GM23248 (cell line): ENCODE data around the gene UQCRC1. TPM values are rescaled to one million over a fixed set of nuclear protein-coding genes. Genes with fewer than 3 reads are reported as not detected.
A peak's percentile ranks its signal among the peaks of the same experiment; 100 is the strongest.
"Not testable (repeated sequence)": the region's sequence is repeated elsewhere in the genome, so short reads cannot be mapped to it uniquely, and the experiment has no call there.

Experiments
- DNase-seq: peaks from one replicate; pipeline ENCODE4 v3.0.0-alpha.2; 2015
- H2AFZ ChIP-seq: fragments of 200-600 bp; sonication (generic); 2 replicates; pipeline ENCODE4 v1.6.1; 2016; ENCODE audit warnings: antibody characterized with exemption
- H3F3A ChIP-seq: fragments of 200-600 bp; sonication (generic); 2 replicates; pipeline ENCODE4 v1.6.1; 2016; ENCODE audit warnings: mild to moderate bottlenecking, antibody characterized with exemption, mixed run types; ENCODE audit not compliant: insufficient read depth
- H3K27ac ChIP-seq: fragments of 200-600 bp; sonication (generic); 2 replicates; pipeline ENCODE4 v1.5.1; 2016; ENCODE audit warnings: mild to moderate bottlenecking
- H3K27me3 ChIP-seq: fragments of 200-600 bp; sonication (generic); replicated peaks from 2 replicates; pipeline ENCODE4 v1.6.1; 2016; ENCODE audit warnings: mild to moderate bottlenecking; ENCODE audit not compliant: insufficient read depth
- H3K36me3 ChIP-seq: fragments of 200-600 bp; sonication (generic); 2 replicates; pipeline ENCODE4 v1.6.1; 2016; ENCODE audit warnings: low read depth, mild to moderate bottlenecking
- H3K4me1 ChIP-seq: fragments of 200-600 bp; sonication (generic); 2 replicates; pipeline ENCODE4 v1.6.1; 2016; ENCODE audit warnings: mild to moderate bottlenecking; ENCODE audit not compliant: insufficient read depth
- H3K4me2 ChIP-seq: fragments of 200-600 bp; sonication (generic); one replicate; pipeline ENCODE4 v1.6.1; 2016; ENCODE audit warnings: mild to moderate bottlenecking; ENCODE audit not compliant: unreplicated experiment
- H3K4me3 ChIP-seq: fragments of 200-600 bp; sonication (generic); 2 replicates; pipeline ENCODE4 v1.5.1; 2016; ENCODE audit warnings: mild to moderate bottlenecking
- H3K79me2 ChIP-seq: fragments of 200-600 bp; sonication (generic); 2 replicates; pipeline ENCODE4 v1.6.1; 2016; ENCODE audit warnings: mild to moderate bottlenecking; ENCODE audit not compliant: insufficient read depth
- H3K9ac ChIP-seq: fragments of 200-600 bp; sonication (generic); 2 replicates; pipeline ENCODE4 v1.6.1; 2016; ENCODE audit warnings: mild to moderate bottlenecking
- H3K9me2 ChIP-seq: fragments of 200-600 bp; sonication (generic); 2 replicates; pipeline ENCODE4 v1.6.1; 2016; ENCODE audit warnings: mixed run types, mild to moderate bottlenecking, moderate library complexity; ENCODE audit not compliant: insufficient read depth
- H3K9me3 ChIP-seq: fragments of 200-600 bp; sonication (generic); one replicate; pipeline ENCODE4 v1.6.1; 2017; ENCODE audit warnings: low read depth
- H4K20me1 ChIP-seq: fragments of 200-600 bp; sonication (generic); 2 replicates; pipeline ENCODE4 v1.6.0; 2016; ENCODE audit not compliant: insufficient read depth
- EZH2 ChIP-seq: fragments of 200-600 bp; sonication (generic); IDR thresholded peaks from 2 replicates; pipeline ENCODE4 v1.6.1; 2018; ENCODE audit warnings: antibody characterized with exemption, mild to moderate bottlenecking; ENCODE audit not compliant: insufficient read depth, poor library complexity, severe bottlenecking
- EZH2phosphoT487 ChIP-seq: fragments of 200-600 bp; sonication (generic); IDR thresholded peaks from 2 replicates; pipeline ENCODE4 v1.6.1; 2018; ENCODE audit warnings: antibody characterized with exemption, moderate library complexity, mild to moderate bottlenecking, low read depth; ENCODE audit not compliant: insufficient read depth
- WGBS, 2 experiments: methylation state at CpG; one replicate each; pipeline ENCODE4 v1.1.6; 2015 to 2017; ENCODE audit warnings: low lambda C conversion rate in 2 of 2, low coverage in 1 of 2; ENCODE audit errors: missing lambda C conversion rate in 2 of 2; 5-methylcytosine and 5-hydroxymethylcytosine counted together
- in situ Hi-C: fragments of 300-500 bp; cut with MboI; formaldehyde crosslinking; loops from 2 replicates; pipeline ENCODE4 v1.15.0; 2020
- microRNA counts: library from miRNA; unstranded; fragments of <30 nt; microRNA quantifications from one replicate; lab custom pipeline; 2016
- microRNA-seq: library from miRNA; unstranded; fragments of <30 nt; microRNA quantifications from one replicate; pipeline ENCODE4, GENCODE V29; 2016; ENCODE audit warnings: borderline number of aligned reads
- polyA plus RNA-seq: library from polyadenylated mRNA; unstranded; fragments of >200 nt; fragmentation: Nextera tagmentation; extraction: Ambion mirVana; gene quantifications from 2 replicates; pipeline ENCODE4 v1.2.1, GENCODE V29; 2016
- small RNA-seq: library from RNA; depleted of rRNA; stranded (forward); fragments of <200 nt; gene quantifications from one replicate; pipeline ENCODE3, GENCODE V24; 2014; ENCODE audit warnings: low read depth, low replicate concordance
- total RNA-seq: library from RNA; depleted of rRNA; stranded (reverse); fragments of >200 nt; shearing (Covaris generic); gene quantifications from 2 replicates; pipeline ENCODE4 v1.2.3, GENCODE V29; 2014; rRNA removed

The UQCRC1 gene
- total and polyA plus RNA-seq, 2 experiments from 2014 or later, result 252 to 285 TPM

- in situ Hi-C loops, result loop anchor here (5.0 kb wide), 1 partner anchor 85 kb away; a partner anchor contains a TSS
- no peaks in the 10 kb centered on the region for H3K9me3 ChIP-seq
- 86 to 90% methylated on average over 14 of the region's 14 CpGs for WGBS, 2 experiments
- no peak overlapping the region for H2AFZ ChIP-seq
- H3K9ac ChIP-seq, result no peak overlapping the region
- no peaks in the 10 kb centered on the region for H3K9me2 ChIP-seq
- 0 out of 2 replicates have a peak, but pooled peaks cover 6% of the 10 kb centered on the region for H3F3A ChIP-seq
- no peaks in the 10 kb centered on the region for H4K20me1 ChIP-seq
- no peak overlapping the region for H3K27ac ChIP-seq
- H3K4me1 ChIP-seq, result no peaks in the 10 kb centered on the region
- H3K4me3 ChIP-seq, result no peak overlapping the region
- H3K36me3 ChIP-seq, result no peaks in the 10 kb centered on the region
- no peak overlapping the region for H3K4me2 ChIP-seq
- H3K79me2 ChIP-seq, result peaks cover 10% of the 10 kb centered on the region
- DNase-seq, result no peak
- TF ChIP-seq EZH2 (no peak), EZH2phosphoT487 (no peak)
- H3K27me3 ChIP-seq, result no peaks in the 10 kb centered on the region
Measured at GRCh38 chr3:48552111-48552951, 57.1 kb downstream of the UQCRC1 start.

- H3K27ac ChIP-seq, H3F3A ChIP-seq, H3K36me3 ChIP-seq, H3K4me1 ChIP-seq, H3K27me3 ChIP-seq, H3K9me2 ChIP-seq, H3K4me3 ChIP-seq, H2AFZ ChIP-seq, DNase-seq, H3K4me2 ChIP-seq, H4K20me1 ChIP-seq, H3K9me3 ChIP-seq, H3K9ac ChIP-seq: not testable (repeated sequence)
- 89 to 92% methylated on average over 7 of the region's 7 CpGs for WGBS, 2 experiments
- H3K79me2 ChIP-seq, result peaks cover 10% of the 10 kb centered on the region
- in situ Hi-C loops, result loop anchor here (5.0 kb wide), 1 partner anchor 84 kb away; a partner anchor contains a TSS
Measured at GRCh38 chr3:48551651-48552050, 57.8 kb downstream of the UQCRC1 start.

MicroRNAs encoded within 50 kb of the gene (microRNA counts, 767-probe panel; counts per million panel counts)
- 447 counts per million, percentile 86 among the panel's probes with 10 or more counts for microRNA hsa-miR-711 (lab: Ali Mortazavi, UCI)

Small RNA genes lying within 50 kb of the gene (microRNA-seq; reads per million reads assigned to microRNA genes)
- not detected for gene MIR4793
- gene MIR6823, result 1.5 reads per million
- not detected for gene MIR711

Small RNA genes lying within 50 kb of the gene (small RNA-seq; reads per million reads assigned to genes)
- gene MIR6823, result not detected

Other genes starting within 250 kb of the UQCRC1 start
- not detected in 2 replicates for gene FBXW12, start 237.4 kb downstream of the UQCRC1 start, total RNA-seq
- gene FBXW12, start 237.4 kb downstream of the UQCRC1 start, polyA plus RNA-seq, result not detected in 2 replicates
- 5.5 and 8.0 TPM in 2 replicates for gene PLXNB1, start 179.6 kb downstream of the UQCRC1 start, total RNA-seq
- 3.3 and 4.9 TPM in 2 replicates for gene PLXNB1, start 179.6 kb downstream of the UQCRC1 start, polyA plus RNA-seq
- gene CCDC51, start 169.5 kb downstream of the UQCRC1 start, total RNA-seq, result 10.1 and 10.6 TPM in 2 replicates
- 14.0 and 14.9 TPM in 2 replicates for gene CCDC51, start 169.5 kb downstream of the UQCRC1 start, polyA plus RNA-seq
- 150 and 244 TPM in 2 replicates for gene TMA7, start 169.4 kb downstream of the UQCRC1 start, total RNA-seq
- gene TMA7, start 169.4 kb downstream of the UQCRC1 start, polyA plus RNA-seq, result 535 and 552 TPM in 2 replicates
- 8.4 and 9.5 TPM in 2 replicates for gene ATRIP, start 162.9 kb downstream of the UQCRC1 start, total RNA-seq
- gene ATRIP, start 162.9 kb downstream of the UQCRC1 start, polyA plus RNA-seq, result 4.2 and 4.6 TPM in 2 replicates
- 153 and 154 TPM in 2 replicates for gene SHISA5, start 105.5 kb downstream of the UQCRC1 start, total RNA-seq
- 215 and 223 TPM in 2 replicates for gene SHISA5, start 105.5 kb downstream of the UQCRC1 start, polyA plus RNA-seq
- gene PFKFB4, start 52.8 kb downstream of the UQCRC1 start, total RNA-seq, result 12.6 and 15.3 TPM in 2 replicates
- gene PFKFB4, start 52.8 kb downstream of the UQCRC1 start, polyA plus RNA-seq, result 10.1 and 12.1 TPM in 2 replicates
- 0.25 and 0.86 TPM in 2 replicates for gene UCN2, start 45.9 kb downstream of the UQCRC1 start, total RNA-seq
- 0.25 and 0.45 TPM in 2 replicates for gene UCN2, start 45.9 kb downstream of the UQCRC1 start, polyA plus RNA-seq
- gene COL7A1, start 14.3 kb downstream of the UQCRC1 start, total RNA-seq, result 27.9 and 33.6 TPM in 2 replicates
- gene COL7A1, start 14.3 kb downstream of the UQCRC1 start, polyA plus RNA-seq, result 11.2 and 11.9 TPM in 2 replicates
- gene TMEM89, start 12.1 kb upstream of the UQCRC1 start, total RNA-seq, result not detected in 2 replicates
- not detected in 2 replicates for gene TMEM89, start 12.1 kb upstream of the UQCRC1 start, polyA plus RNA-seq
- gene SLC26A6, start 25.8 kb upstream of the UQCRC1 start, total RNA-seq, result 21.1 and 28.3 TPM in 2 replicates
- 11.2 and 13.4 TPM in 2 replicates for gene SLC26A6, start 25.8 kb upstream of the UQCRC1 start, polyA plus RNA-seq
- gene CELSR3, start 53.2 kb upstream of the UQCRC1 start, total RNA-seq, result 1.4 TPM in 2 replicates
- 0.30 and 0.40 TPM in 2 replicates for gene CELSR3, start 53.2 kb upstream of the UQCRC1 start, polyA plus RNA-seq
- gene NCKIPSD, start 76.3 kb upstream of the UQCRC1 start, total RNA-seq, result 32.5 and 39.3 TPM in 2 replicates
- 20.6 and 21.7 TPM in 2 replicates for gene NCKIPSD, start 76.3 kb upstream of the UQCRC1 start, polyA plus RNA-seq
- 59.1 and 59.6 TPM in 2 replicates for gene IP6K2, start 107.6 kb upstream of the UQCRC1 start, total RNA-seq
- 56.5 and 57.4 TPM in 2 replicates for gene IP6K2, start 107.6 kb upstream of the UQCRC1 start, polyA plus RNA-seq
- gene PRKAR2A, start 238.2 kb upstream of the UQCRC1 start, total RNA-seq, result 26.8 and 29.3 TPM in 2 replicates
- 11.8 and 12.2 TPM in 2 replicates for gene PRKAR2A, start 238.2 kb upstream of the UQCRC1 start, polyA plus RNA-seq